Tibial nerve (tissue), 4 donors: ENCODE results near the gene HDAC2. TPM values are rescaled to one million over a fixed set of nuclear protein-coding genes. Genes with fewer than 3 reads are reported as not detected.

Experiments
- DNase-seq, 2 donors: peaks; one replicate each; pipeline ENCODE4 v3.0.0-alpha.2; 2019; ENCODE audit warnings: low spot score in 2 of 2
- H3K27ac ChIP-seq, 4 donors: fragments of 200-600 bp; sonication (generic) in 3 of 4; one replicate each; pipeline ENCODE4 v1.5.1; 2017 to 2019; ENCODE audit warnings: mild to moderate bottlenecking in 1 of 4
- H3K27me3 ChIP-seq, 2 donors: fragments of 200-600 bp; sonication (generic) in 1 of 2; one replicate each; pipeline versions ENCODE4 v1.5.1 to v1.6.0; 2017 to 2019
- H3K36me3 ChIP-seq, 3 donors: fragments of 200-600 bp; sonication (generic); one replicate each; pipeline ENCODE4 v1.5.1; 2018 to 2019
- H3K4me1 ChIP-seq, 4 donors: fragments of 200-600 bp; sonication (generic) in 3 of 4; one replicate each; pipeline ENCODE4 v1.5.1; 2017 to 2019
- H3K4me3 ChIP-seq, 4 donors: fragments of 200-600 bp; sonication (generic) in 3 of 4; one replicate each; pipeline ENCODE4 v1.5.1; 2017 to 2019; ENCODE audit warnings: mild to moderate bottlenecking in 1 of 4, moderate library complexity in 1 of 4
- H3K9me3 ChIP-seq, 4 donors: fragments of 200-600 bp; sonication (generic) in 3 of 4; one replicate each; pipeline ENCODE4 v1.5.1; 2017 to 2019
- CTCF ChIP-seq, 5 experiments: fragments of 200-600 bp in 3 of 5; fragments of 450-650 bp in 2 of 5; sonication (generic) in 3 of 5; IDR thresholded peaks; one replicate each; pipeline ENCODE4 v1.5.1; 2016 to 2019; ENCODE audit warnings: antibody characterized with exemption in 5 of 5, mild to moderate bottlenecking in 3 of 5, moderate library complexity in 2 of 5
- EP300 ChIP-seq, 2 donors: sonication (generic); formaldehyde crosslinking; IDR thresholded peaks; one replicate each; pipeline ENCODE4 v1.6.1; 2017; ENCODE audit warnings: antibody characterized with exemption in 2 of 2, mild to moderate bottlenecking in 1 of 2
- POLR2A ChIP-seq, 2 donors: fragments of 450-650 bp; IDR thresholded peaks; one replicate each; pipeline ENCODE4 v1.6.1; 2017; ENCODE audit warnings: antibody characterized with exemption in 2 of 2, mild to moderate bottlenecking in 2 of 2, moderate library complexity in 2 of 2
- WGBS, 2 donors: methylation state at CpG; one replicate each; pipeline ENCODE4 v1.1.5; 2018; 5-methylcytosine and 5-hydroxymethylcytosine counted together
- total RNA-seq, 4 donors: library from RNA; depleted of rRNA; stranded (reverse); fragments of >200 nt; gene quantifications; one replicate each; pipeline ENCODE4 v1.1.0, GENCODE V29; 2016

Gene HDAC2
- total RNA-seq, 4 donors from 2014 or later = 39.9 to 60.2 (median 47.1) TPM

GRCh38 chr6:113976806-113977205, 5.9 kb upstream of the HDAC2 start:
- Histone ChIP-seq H3K27ac (no peak overlapping the region), H3K36me3 (no peaks in the 10 kb centered on the region), H3K4me1 (peaks cover 0 to 17% (median 4%) of the 10 kb centered on the region in 4 donors), H3K4me3 (no peak overlapping the region), H3K27me3 (no peaks in the 10 kb centered on the region), H3K9me3 (no peaks in the 10 kb centered on the region)
- DNase-seq = no peak
- no peak for TF ChIP-seq EP300 (IDR thresholded peaks at IDR 0.05)
- TF ChIP-seq CTCF (IDR thresholded peaks at IDR 0.05) = no peak
- 73 to 85% methylated on average over 2 of the region's 2 CpGs for WGBS, 2 donors

- WGBS, 2 donors = 34 to 48% methylated on average over 2 of the region's 2 CpGs
Observed at GRCh38 chr6:113971741-113972140, 793 bp upstream of the HDAC2 start.

GRCh38 chr6:113969888-113970804, 802 bp downstream of the HDAC2 start:
- H3K4me3 ChIP-seq = peak overlapping the region; percentile 57 to 98 (median 78)
- no peaks in the 10 kb centered on the region for H3K36me3 ChIP-seq
- peak overlapping the region; percentile 77 to 96 (median 89) for H3K27ac ChIP-seq
- WGBS, 2 donors = 1% methylated on average over 33 to 43 of the region's 70 CpGs
- DNase-seq = peak in 1 of 2 donors; percentile 13
- TF ChIP-seq POLR2A (IDR thresholded peaks at IDR 0.05) = no peak
- no peak for TF ChIP-seq EP300 (IDR thresholded peaks at IDR 0.05)
- TF ChIP-seq CTCF (IDR thresholded peaks at IDR 0.05) = no peak
- H3K9me3 ChIP-seq = no peaks in the 10 kb centered on the region
- H3K27me3 ChIP-seq = no peaks in the 10 kb centered on the region
- H3K4me1 ChIP-seq = peaks cover 0 to 46% (median 20%) of the 10 kb centered on the region in 4 donors

More at GRCh38 chr6:113971741-113972140, 793 bp upstream of the HDAC2 start:
- Histone ChIP-seq H3K36me3 (no peaks in the 10 kb centered on the region), H3K27me3 (no peaks in the 10 kb centered on the region), H3K4me1 (peaks cover 0 to 39% (median 20%) of the 10 kb centered on the region in 4 donors), H3K4me3 (peak overlapping the region; percentile 57 to 98 (median 78)), H3K27ac (peak overlapping the region; percentile 77 to 96 (median 89)), H3K9me3 (no peaks in the 10 kb centered on the region)
- no peak for DNase-seq
- TF ChIP-seq CTCF (IDR thresholded peaks at IDR 0.05) = no peak
- no peak for TF ChIP-seq EP300 (IDR thresholded peaks at IDR 0.05)
- no peak for TF ChIP-seq POLR2A (IDR thresholded peaks at IDR 0.05)

GRCh38 chr6:113968472-113968871, 2.5 kb downstream of the HDAC2 start:
- H3K27ac ChIP-seq = no peak overlapping the region
- H3K9me3 ChIP-seq = no peaks in the 10 kb centered on the region
- H3K36me3 ChIP-seq = no peaks in the 10 kb centered on the region
- no peak overlapping the region for H3K4me3 ChIP-seq
- WGBS, 2 donors = 34 to 41% methylated on average over 6 of the region's 6 CpGs
- H3K27me3 ChIP-seq = no peaks in the 10 kb centered on the region
- peaks cover 0 to 46% (median 21%) of the 10 kb centered on the region in 4 donors for H3K4me1 ChIP-seq
- no peak for DNase-seq
- no peak for TF ChIP-seq POLR2A (IDR thresholded peaks at IDR 0.05)
- TF ChIP-seq EP300 (IDR thresholded peaks at IDR 0.05) = no peak
- no peak for TF ChIP-seq CTCF (IDR thresholded peaks at IDR 0.05)

GRCh38 chr6:113967777-113968176, 3.2 kb downstream of the HDAC2 start:
- Histone ChIP-seq H3K27ac (no peak overlapping the region), H3K9me3 (no peaks in the 10 kb centered on the region), H3K4me3 (no peak overlapping the region), H3K27me3 (no peaks in the 10 kb centered on the region), H3K36me3 (no peaks in the 10 kb centered on the region), H3K4me1 (peaks cover 0 to 46% (median 21%) of the 10 kb centered on the region in 4 donors)
- TF ChIP-seq EP300 (IDR thresholded peaks at IDR 0.05) = no peak
- TF ChIP-seq POLR2A (IDR thresholded peaks at IDR 0.05) = no peak
- no peak for TF ChIP-seq CTCF (IDR thresholded peaks at IDR 0.05)
- no peak for DNase-seq
- 36 to 44% methylated on average over 3 of the region's 3 CpGs for WGBS, 2 donors
